ENCODE results near the gene EPHB1. TPM values are rescaled to one million over a fixed set of nuclear protein-coding genes. Genes with fewer than 3 reads are reported as not detected.

Gene EPHB1
- total RNA-seq, 4 donors from 2014 or later: 2.6 to 5.3 (median 3.1) TPM; not detected in 1

- Histone ChIP-seq H3K36me3 (no peaks in the 10 kb centered on the region), H3K9me3 (no peaks in the 10 kb centered on the region), H3K4me1 (no peaks in the 10 kb centered on the region), H3K27ac (no peak overlapping the region), H3K27me3 (no peaks in the 10 kb centered on the region), H3K4me3 (no peak overlapping the region)
- intact Hi-C loops (cut with DNase I; ENCODE audit: low total_unique reads): no loop called here
- DNase-seq: no peak
- TF ChIP-seq POLR2A (IDR thresholded peaks at IDR 0.05) (no peak), CTCF (IDR thresholded peaks at IDR 0.05) (no peak)
These were observed 37.5 kb upstream of the EPHB1 start for GRCh38 chr3:134757549-134758069.

DNA sequence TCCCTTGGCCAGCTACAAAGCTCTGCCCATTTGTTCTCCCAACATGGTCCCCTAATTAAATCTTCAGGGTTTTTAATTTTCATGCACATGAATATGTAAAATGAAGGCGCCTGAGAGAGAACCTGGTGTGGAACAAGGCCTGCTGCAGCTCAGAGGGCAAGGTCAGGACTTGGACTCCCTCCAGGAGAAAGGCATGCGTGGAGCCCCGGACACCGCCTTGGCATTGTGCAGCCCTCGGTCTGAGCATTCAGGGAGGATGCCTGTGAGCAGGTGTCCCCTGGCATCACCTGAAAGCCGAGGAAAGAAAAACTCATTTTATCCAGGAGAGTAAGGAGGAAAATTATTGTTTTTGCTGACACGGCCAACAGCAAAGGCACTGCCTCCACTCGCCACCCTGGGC is 33.8 kb upstream of the EPHB1 start:
- no peaks in the 10 kb centered on the region for H3K36me3 ChIP-seq
- H3K4me1 ChIP-seq: no peaks in the 10 kb centered on the region
- TF ChIP-seq CTCF (IDR thresholded peaks at IDR 0.05) (no peak), POLR2A (IDR thresholded peaks at IDR 0.05) (no peak)
- no peaks in the 10 kb centered on the region for H3K27me3 ChIP-seq
- H3K9me3 ChIP-seq: no peaks in the 10 kb centered on the region
- no peak overlapping the region for H3K27ac ChIP-seq
- H3K4me3 ChIP-seq: no peak overlapping the region
- DNase-seq: no peak
- intact Hi-C loops (cut with DNase I; ENCODE audit: low total_unique reads): no loop called here

GRCh38 chr3:134762016-134762415 is 33.0 kb upstream of the EPHB1 start:
- DNase-seq: no peak
- H3K27me3 ChIP-seq: no peaks in the 10 kb centered on the region
- H3K27ac ChIP-seq: no peak overlapping the region
- no peak overlapping the region for H3K4me3 ChIP-seq
- no peaks in the 10 kb centered on the region for H3K9me3 ChIP-seq
- H3K36me3 ChIP-seq: no peaks in the 10 kb centered on the region
- H3K4me1 ChIP-seq: no peaks in the 10 kb centered on the region
- intact Hi-C loops (cut with DNase I; ENCODE audit: low total_unique reads): no loop called here
- no peak for TF ChIP-seq POLR2A (IDR thresholded peaks at IDR 0.05)
- no peak for TF ChIP-seq CTCF (IDR thresholded peaks at IDR 0.05)

DNA sequence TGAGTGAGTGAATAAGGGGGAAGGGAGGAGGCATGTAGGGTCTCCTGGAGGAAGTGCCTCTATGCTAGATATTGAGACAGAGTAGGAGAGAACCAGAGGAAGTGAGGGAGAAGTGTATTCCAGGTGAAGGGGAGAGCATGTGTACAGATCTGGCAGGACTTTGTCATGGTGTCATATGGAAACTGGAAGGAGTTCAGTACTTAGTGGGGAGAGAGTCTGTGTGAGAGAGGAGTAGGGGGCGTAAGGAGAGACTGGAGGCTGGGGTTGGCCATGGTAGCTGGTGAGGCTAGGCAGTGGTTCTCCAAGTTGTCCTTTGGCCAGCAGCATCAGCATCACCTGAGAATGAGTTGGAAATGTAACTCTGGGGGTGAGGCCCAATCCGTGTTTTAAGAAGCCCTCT is 29.6 kb upstream of the EPHB1 start:
- intact Hi-C loops (cut with DNase I; ENCODE audit: low total_unique reads): no loop called here

GRCh38 chr3:134766290-134766689 is 28.8 kb upstream of the EPHB1 start:
- intact Hi-C loops (cut with DNase I; ENCODE audit: low total_unique reads): no loop called here
- Histone ChIP-seq H3K27me3 (no peaks in the 10 kb centered on the region), H3K9me3 (no peaks in the 10 kb centered on the region), H3K36me3 (no peaks in the 10 kb centered on the region), H3K4me1 (no peaks in the 10 kb centered on the region), H3K27ac (no peak overlapping the region), H3K4me3 (no peak overlapping the region)
- no peak for DNase-seq
- TF ChIP-seq POLR2A (IDR thresholded peaks at IDR 0.05): no peak

More for the DNA sequence above, 29.6 kb upstream of the EPHB1 start:
- H3K36me3 ChIP-seq: no peaks in the 10 kb centered on the region
- H3K27me3 ChIP-seq: no peaks in the 10 kb centered on the region
- no peaks in the 10 kb centered on the region for H3K9me3 ChIP-seq
- DNase-seq: no peak
- H3K4me1 ChIP-seq: no peaks in the 10 kb centered on the region
- no peak overlapping the region for H3K4me3 ChIP-seq
- no peak overlapping the region for H3K27ac ChIP-seq
- TF ChIP-seq POLR2A (IDR thresholded peaks at IDR 0.05) (no peak), CTCF (IDR thresholded peaks at IDR 0.05) (no peak)

GRCh38 chr3:134768116-134768515 is 26.9 kb upstream of the EPHB1 start:
- Histone ChIP-seq H3K27me3 (no peaks in the 10 kb centered on the region), H3K4me3 (no peak overlapping the region), H3K36me3 (no peaks in the 10 kb centered on the region), H3K9me3 (no peaks in the 10 kb centered on the region), H3K4me1 (no peaks in the 10 kb centered on the region), H3K27ac (no peak overlapping the region)
- intact Hi-C loops (cut with DNase I; ENCODE audit: low total_unique reads): no loop called here
- DNase-seq: no peak
- no peak for TF ChIP-seq POLR2A (IDR thresholded peaks at IDR 0.05)
- no peak for TF ChIP-seq CTCF (IDR thresholded peaks at IDR 0.05)

Data from uterus (tissue), 4 donors.